Activated effector memory CD4-positive, alpha-beta T cell treated with Interleukin-2 at 50 U/mL for 16 hours (primary cell): ENCODE measurements around the gene SBK2.
"Not testable (repeated sequence)": the region's sequence is repeated elsewhere in the genome, so short reads cannot be mapped to it uniquely, and the experiment has no call there.

ENCODE experiments used
- DNase-seq: peaks from one replicate; pipeline ENCODE4 v3.0.0-alpha.2; 2020

Gene SBK2

DNA sequence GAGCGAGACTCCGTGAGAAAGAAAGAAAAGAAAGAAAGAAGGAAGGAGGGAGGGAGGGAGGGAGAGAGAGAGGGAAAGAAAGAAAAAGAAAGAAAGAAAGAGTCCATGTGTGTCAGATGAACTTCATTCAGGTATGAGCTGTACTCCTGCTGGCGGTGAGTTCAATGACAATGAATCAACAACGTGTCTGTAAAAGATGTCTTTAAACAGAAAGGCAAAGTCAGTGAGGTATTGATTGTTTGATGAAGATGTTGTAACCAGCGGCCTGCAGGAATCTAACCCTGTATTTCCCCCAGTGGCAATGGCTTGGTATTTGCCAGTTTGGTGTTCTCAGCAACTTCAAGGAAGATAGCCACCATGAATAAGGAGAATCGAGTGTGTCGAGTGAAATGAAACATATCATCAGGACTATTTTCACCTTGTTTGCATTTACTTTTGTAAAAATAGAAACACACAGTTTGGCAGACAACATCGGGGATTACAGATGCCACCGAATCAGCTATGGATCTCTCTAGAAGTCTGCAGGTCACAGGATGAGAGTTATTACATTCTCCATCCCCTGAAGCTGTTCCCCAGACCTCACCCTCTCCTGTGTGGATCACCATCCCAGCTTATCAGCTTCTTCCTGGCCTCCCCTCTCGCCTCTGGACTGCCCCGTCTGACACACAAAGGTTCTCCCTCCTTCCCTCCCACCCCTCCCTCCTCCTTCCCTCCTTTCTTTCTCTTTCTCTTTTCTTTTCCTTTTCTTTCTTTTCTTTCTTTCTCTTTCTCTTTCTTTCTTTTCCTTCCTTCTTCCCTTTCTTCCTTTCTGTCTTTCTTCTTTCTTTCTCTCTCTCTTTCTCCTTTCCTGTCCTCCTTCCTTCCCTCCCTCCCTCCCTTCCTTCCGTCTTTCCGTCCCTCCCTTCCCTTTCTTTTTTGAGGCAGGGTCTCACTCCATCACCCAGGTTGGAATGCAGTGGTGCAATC, 16.6 kb upstream of the SBK2 start:
- DNase-seq: no peak

DNA sequence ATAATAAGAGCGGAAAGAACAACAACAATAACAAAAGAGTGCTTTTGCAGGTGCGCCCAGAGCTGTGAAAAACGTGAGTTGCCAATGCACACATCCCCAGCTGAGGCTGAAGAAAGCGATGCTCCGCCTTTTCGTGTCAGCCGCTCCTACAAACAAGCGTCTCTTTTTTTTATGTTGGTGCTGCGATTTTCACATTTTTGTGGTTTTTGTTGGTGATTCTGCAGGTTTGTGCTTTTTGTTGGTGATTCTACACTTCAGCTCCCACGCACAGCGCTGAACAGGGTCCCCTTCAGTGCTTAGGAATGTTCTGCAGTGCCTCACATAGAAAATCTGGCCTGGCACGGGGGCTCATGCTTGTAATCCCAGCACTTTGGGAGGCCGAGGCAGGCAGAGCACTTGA, 15.7 kb upstream of the SBK2 start:
- no peak for DNase-seq

DNA sequence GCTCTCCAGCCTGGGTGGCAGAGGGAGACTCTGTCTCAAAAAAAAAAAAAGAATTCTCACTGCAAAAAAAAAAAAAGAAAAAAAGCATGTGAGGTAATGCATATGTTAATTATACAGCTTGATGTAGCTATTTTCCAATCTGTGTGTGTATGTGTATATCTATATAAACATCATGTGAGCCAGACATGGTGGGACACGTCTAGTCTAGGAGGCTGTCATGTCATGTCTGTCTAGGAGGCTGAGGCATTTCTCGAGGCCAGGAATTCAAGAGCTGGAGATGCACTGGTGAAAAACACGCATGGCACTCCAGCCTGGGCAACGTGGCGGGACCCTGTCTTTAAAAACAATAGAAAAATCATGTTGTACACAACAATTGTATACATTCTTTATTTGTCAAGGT, 15.3 kb upstream of the SBK2 start:
- no peak for DNase-seq

DNA sequence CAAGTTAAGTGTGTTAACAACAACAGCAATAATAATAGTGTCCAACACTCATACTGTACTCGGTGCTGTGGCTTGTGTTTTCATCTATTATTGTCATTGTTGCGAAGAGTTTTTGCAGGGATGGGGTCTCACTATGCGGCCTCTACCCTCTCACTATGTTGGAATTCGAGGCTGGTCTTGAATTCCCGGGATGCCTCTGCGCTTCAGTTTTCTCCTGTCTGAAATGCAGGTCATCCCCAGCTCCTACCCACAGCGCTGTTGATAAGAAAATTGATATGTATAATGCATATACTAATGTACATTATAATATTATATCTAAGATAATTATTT, 13.4 kb upstream of the SBK2 start:
- DNase-seq: no peak

DNA sequence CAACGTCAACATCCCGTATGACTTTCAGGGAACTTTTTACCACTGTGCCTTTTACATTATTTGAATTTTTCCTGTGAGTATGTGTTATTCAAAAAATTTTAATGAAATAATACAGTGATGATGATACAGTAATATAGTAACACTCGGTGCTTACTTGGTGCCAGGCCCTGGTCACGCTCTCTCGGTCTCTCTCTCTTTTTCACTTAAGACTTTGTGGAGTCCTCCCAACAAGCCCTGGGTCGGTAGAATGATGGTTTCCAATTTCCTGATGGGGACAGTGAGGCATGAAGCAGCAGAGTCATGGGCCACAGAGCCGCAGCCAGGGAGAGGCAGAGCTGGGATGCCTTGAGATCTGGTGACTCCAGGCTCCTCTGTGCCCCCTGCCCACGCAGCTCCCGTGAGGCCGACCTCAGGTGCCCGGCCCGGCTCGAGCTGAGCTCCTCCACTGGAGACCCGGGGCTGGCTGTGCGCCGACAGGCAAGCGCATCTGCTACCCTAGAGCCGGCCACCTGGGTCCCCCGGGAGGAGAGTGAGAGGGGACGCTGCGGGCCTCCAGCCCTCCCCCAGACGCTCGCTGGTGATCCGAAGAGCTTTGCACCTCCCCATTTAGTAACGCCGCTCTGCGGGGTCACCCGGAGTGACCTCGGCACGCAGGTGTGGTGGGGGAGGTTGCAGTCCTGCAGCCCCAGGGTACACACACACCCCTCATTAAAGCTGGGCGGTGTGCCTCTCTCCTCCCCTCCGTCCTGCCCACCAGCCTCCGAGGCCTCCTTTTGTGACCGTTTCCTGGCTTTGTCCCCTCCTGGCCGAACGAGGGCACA, 12.8 kb upstream of the SBK2 start:
- no peak for DNase-seq

DNA sequence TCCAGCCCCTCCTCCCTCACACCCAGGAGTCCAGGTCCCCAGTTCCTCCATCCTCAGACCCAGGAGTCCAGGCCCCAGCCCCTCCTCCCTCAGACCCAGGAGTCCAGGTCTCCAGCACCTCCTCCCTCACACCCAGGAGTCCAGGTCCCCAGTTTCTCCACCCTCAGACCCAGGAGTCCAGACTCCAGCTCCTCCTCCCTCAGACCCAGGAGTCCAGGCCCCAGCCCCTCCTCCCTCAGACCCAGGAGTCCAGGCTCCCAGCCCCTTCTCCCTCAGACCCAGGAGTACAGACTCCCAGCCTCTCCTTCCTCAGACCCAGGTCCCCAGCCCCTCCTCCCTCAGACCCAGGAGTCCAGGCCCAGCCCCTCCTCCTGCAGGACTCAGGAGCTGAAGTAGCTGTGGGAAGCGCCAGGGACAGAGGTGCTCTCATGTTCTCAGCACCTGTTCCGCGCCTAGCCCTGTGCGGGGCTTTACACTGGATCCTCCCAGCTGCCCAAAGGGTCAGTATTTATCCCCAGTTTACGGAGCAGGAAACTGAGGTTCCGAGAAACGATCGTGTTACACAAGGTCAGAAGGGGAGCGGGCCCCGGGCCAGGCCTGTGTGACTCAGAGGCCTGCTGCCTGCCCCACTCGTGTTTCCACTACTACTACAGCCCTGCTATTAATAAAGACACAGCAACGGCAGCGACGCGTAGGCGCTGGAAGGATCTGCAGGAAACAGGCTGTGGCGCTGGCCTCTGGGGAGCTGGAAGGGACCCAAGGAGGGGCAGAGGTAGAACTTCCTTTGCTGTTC, 10.1 kb upstream of the SBK2 start:
- no peak for DNase-seq

DNA sequence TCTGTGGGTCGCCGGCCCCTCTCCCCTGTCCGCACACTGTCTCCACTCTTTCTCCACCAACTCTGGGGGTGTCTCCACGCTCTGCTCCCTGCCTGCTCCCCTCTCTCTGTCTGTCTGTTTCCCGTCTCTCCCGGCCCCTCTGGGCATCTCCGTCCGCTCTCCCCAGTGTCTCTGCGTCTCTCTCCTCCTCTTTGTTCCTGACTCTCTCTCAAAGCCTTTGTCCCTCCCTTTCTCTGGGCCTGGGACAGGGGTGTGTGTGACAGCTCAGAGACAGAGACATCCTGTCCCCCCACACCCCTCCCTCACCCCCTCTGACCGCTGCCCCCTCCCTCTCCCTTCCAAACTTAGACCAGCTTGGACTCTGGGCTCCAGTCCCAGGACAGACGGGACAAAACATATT, 9.1 kb upstream of the SBK2 start:
- DNase-seq: no peak

DNA sequence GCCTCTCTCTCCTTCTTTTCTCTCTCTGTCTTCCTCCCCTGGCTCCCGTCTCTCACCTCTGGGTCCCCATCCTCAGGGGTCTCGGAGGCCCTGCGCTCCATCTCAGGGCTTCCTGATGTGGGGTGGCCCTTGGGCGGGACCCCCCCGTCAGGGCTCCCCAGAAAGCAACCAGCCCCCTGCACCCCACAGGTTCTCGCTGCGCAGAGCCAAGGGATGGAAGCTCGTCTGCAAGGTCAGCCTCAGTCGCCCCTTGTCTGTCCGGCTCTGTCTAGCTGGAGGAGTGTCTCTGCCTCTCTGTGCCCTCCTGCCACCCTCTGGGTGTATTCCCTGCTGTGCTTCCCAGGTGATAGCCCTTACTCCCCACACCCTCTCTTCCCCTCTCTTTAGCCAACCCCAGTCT, 8.5 kb upstream of the SBK2 start, which contains the start of gene SBK3:
Gene SBK3, minus strand, starts transcription at position 101 of the 400 bp plus-strand sequence. Its CDS starts 0 bp downstream, at position 101.
- no peak for DNase-seq

DNA sequence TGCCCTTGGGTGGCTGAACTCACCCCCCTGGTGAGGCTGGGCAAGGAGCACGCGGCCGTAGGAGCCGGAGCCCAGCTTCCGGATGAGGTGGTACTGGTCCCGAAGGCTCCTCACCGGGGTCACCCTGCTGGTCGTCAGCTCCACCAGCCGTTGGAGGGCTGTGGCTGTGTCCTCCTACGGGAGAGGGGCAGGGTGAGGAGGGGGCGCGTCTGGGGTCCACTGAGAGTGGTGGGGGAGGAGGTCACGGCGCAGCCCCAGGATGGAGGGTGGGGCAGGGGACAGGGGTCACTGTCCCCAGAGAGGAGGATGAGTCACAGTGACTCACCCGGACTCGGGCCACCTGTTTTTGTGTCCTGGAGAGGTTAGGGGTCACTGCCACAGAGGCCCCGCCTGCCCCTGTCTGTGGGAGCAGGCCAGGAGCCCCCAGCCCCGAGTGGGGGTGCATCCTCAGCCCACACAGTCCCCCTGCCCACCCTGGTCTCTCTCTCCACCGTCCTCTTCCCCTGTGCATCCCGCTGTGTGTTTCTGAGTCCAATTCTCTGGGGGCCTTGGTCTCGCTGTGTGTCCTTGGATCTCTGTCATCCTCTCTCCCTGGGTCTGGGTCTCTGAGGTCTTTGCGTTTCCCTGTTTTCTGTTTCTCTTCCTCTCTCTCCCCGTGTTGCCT, 8.0 kb upstream of the SBK2 start:
- no peak for DNase-seq

DNA sequence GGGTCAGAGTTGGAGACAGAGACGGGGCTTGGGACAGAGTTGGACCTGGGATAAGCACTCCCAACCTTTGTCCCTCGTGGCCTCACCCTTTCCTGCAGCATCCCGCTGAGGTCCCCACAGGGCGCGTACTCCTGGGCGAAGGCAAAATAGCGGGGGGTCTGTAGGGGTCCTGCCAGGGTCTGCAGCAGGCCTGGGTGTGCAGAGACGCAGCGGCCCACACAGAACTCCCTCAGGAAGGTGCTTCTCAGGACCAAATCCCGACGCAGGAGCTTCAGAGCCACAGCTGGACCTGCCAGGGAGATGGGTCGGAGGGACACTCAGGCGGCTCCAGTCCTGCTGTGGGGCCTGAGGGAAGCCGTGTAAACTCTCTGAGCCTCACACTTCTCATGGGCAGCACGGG, 7.1 kb upstream of the SBK2 start:
- no peak for DNase-seq

DNA sequence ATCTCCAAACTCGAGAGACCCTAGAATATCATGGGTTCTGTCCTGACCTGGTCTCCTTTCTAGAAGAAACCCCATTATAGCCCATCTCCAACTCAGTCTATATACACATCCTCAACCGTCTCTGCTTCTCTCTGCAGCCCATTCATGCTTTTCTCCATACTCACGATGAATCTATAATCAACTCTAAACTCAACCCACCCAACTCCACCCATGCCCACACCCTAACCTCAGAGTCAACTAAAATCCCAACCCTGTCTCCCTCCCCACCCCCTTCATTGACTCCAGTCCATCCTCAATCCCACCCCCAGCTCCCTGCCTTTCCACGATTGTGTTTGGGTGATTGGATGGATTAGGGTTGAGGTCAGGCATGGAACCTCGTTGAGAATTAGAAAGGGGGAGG, 6.6 kb upstream of the SBK2 start:
- DNase-seq: no peak

DNA sequence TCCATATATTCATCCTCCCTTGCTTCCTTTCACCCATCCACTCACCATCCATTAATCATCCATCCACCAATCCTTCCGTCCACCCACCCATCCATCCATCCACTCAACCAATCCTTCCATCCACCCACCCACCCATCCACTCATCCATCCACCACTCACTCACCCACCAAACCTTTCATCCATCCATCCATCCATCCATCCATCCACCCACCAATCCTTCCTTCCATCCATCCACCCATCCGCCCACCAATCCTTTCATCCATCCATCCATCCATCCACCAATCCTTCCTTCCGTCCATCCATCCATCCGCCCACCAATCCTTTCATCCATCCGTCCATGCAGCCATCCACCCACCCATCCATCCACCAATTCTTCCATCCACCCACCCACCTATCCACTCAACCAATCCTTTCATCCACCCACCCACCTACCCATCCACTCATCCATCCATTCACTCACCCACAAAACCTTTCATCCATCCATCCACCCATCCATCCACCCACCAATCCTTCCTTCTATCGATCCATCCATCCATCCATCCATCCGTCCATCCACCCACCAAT, 5.4 kb upstream of the SBK2 start:
- DNase-seq: no peak

DNA sequence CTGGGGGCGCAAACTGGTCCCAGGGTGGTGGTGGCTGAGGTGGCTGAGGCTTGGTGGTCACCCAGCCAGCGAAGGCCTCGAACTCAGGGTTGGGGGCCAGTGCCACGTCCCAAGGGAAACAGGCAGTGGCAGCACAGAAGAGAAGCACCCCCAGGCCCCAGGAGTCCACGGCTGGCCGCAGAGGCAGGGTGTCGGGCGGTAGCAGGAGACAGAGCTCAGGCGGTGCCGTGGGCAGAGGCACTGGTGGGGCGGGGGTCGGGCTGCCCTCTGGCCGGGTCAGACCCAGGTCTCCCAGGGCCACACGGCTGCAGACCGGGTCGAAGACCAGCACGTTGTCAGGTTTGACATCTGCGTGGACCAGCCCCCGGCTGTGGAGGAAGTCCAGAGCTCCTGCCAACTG, 4.2 kb upstream of the SBK2 start:
- DNase-seq: no peak

DNA sequence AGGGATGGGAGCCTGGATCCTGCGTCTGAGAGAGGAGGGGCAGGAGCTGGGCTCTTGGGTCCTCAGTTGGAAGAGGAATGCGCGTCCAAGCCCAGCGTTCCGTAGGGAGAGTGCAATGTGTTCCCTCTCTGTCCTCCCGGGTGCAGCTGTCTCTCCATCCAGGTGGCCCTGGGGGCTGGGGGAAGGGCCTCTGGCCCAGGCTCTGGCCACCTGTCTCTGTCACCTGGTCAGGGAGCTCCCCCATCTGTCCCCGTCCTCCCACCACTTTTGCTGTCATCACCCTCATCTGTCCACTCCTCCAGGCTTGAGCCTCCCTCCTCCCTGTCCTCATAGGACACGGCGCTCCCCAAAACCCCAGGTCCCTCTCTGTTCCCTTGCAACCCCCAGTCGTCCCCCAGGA, 3.7 kb upstream of the SBK2 start:
- no peak for DNase-seq

DNA sequence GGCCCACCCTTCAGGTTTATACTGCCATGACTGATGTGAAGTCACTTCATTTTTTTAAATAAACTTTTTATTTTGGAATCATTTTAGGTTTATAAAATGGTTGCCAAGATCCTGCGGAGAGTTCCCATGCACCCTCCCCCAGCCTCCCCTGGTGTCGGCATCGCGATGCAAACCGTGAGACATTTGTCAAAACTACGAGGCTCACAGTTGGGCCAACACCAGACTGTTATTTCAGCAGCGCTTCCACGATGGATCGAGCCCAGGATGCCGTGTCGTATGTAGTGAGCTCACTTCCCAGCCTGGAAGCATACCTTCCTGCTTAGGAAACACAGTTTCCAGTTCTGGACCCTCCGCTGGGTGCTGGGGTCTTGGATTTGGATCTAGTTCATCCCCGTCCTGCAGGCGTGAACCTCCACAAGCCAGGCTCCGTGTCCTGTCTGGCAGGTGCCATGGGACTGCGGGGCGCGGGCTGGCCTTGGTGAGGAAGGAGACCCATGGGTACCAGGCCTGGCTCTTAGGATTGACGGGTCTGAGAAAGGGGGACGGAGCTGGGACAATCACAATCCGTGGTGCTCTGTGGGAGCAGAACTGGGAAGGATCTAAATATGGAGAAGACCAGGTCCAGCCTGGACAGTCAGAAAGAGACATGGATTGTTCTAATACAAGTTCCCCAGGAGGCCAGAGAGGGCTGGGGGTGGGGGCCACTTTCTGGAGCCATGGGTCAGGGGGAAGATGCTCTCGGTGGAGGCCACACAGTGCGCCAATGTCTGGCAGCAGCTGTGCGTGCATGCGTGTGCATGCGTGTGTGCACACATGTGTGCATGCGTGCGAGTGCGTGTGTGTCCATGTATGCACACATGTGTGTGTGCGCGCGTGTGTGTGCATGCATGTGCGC, 2.4 kb upstream of the SBK2 start:
- DNase-seq: no peak

DNA sequence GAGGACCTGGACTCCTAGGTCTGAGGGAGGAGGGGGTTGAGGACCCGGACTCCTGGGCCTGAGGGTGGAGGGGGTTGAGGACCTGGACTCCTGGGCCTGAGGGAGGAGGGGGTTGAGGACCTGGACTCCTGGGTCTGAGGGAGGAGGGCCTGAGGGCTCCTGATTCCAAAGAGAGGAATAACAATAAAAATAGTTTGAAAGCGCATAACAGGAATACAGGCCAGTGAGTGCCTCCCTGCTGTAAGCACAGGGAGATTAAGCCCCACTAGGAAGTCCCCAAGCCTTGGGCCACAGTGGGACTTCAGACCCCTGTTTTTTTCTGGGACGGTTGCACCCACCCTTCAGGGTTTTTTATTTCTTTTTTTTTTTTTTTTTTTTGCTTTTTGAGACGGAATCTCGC, 1.2 kb upstream of the SBK2 start:
- no peak for DNase-seq

DNA sequence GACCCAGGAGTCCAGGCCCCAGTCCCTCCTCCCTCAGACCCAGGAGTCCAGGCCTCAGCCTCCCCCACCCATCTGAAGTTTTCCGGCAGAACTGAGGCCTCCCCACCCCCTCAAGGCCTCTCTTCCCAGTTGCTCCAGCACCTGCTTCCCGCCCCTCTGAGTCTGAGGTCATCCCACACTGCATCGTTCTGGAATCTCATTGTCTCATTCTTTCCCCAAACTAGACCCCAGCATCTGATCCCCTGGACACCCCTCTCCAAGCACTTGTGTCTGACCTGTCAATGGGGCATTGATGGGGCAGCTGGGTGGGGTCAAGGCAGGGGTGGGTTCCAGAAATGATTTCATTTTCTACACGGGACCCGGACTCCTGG, 793 bp upstream of the SBK2 start:
- DNase-seq: no peak

DNA sequence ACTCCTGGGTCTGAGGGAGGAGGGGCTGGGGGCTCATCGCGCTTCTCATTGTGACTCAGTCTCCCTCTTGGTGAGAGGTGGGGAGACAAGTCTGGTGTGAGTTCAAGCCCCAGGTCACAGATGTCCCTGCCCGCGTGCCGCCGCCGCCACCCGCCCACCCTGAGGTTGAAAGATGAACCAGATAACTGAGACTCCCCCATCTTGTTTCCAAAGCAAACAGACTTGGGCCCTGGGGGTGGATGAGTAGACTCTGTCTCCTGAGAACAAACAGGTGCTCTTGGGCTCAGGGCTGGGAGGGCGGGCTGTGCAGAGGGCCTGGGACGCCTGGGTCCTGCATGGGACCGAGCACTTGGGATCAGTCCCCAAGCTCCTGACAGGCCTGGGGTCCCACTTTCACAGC, 567 bp downstream of the SBK2 start:
- DNase-seq: no peak

DNA sequence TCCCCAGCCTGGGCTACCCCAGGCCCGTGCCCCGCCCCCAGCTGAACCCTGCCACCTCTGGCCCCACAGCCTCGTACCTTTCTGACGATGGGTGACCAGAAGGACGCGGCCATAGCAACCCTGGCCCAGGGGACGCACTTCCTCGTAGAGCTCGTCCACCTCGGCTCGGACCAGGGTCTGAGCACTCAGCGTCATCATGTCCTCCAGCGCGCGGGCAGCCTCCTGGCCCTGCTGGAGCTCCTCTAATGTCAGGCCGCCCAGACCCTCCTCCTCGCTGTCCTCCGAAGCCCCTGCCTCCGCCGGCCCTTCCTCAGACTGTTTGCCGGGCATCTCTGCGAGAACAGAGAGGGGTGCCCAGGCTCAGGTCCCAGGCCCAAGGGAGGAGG, 975 bp downstream of the SBK2 start:
- DNase-seq: no peak

DNA sequence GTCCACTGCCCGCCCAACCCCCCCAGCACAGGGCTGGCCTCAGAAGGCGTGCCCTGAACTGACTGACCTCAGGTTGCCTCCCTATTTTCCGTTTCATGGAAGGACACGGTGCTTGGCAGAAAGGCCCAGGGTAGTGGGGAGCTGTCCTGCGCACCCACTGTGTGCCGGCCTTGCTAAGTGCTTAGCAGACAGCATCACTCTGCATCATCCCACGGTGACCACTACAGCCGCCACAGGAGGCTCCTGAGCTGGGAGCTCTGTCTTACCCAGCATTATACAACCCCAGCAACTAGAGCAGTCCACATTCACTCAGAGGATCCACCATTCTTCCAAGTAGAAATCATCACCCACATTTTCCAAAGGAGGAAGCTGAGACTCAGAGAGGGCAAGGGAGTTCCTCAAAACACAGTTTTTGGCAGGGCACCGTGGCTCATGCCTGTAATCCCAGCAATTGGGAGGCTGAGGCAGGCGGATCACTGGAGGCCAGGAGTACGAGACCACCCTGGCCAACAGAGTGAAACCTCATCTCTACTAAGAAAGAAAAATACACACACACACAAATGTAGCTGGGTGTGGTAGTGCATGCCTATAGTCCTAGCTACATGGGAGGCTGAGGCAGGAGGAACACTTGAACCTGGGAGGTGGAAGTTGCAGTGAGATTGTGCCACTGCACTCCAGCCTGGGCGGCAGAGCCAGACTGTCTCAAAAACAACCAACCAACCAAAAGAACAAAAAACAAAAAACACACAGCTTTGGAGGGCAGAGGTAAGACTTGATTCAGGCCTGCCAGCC, 1.6 kb downstream of the SBK2 start:
- DNase-seq: no peak

DNA sequence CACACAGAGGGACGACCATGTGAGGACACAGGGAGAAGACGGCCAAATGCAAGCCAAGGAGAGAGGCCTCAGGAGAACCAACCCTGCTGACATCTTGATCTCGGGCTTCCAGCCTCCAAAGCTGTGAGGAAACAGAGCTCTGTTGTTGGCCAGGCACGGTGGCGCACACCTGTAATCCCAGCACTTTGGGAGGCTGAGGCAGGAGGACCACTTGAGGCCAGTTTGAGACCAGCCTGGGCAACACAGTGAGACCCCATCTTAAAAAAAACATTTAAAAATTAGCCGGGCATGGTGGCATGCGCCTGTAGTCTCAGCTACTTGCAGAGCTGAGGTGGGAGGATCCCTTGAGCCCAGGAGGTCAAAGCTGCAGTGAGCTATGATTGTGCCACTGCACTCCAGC, 2.7 kb downstream of the SBK2 start:
- not testable (repeated sequence) for DNase-seq
